Measurements from ENCODE around the gene SLC25A23. TPM values are rescaled to one million over a fixed set of nuclear protein-coding genes. Genes with fewer than 3 reads are reported as not detected.

Gene SLC25A23
- total and polyA plus RNA-seq, 2 of the 4 experiments (the other 2 are of a cell fraction): 7.0 to 7.6 TPM

- H3K4me1 ChIP-seq (ENCODE audit: control insufficient read depth, insufficient read depth, low read length): no peaks in the 10 kb centered on the region
- H3K4me2 ChIP-seq (ENCODE audit: low read depth, low read length): no peak within 1 kb of the TSS
- no peaks in the 10 kb centered on the region for H4K20me1 ChIP-seq (ENCODE audit: insufficient read depth, low read length)
- DNase-seq: no peak
- H2BK120ac ChIP-seq (ENCODE audit: low read depth, low read length): no peak within 1 kb of the TSS
- no peak within 1 kb of the TSS for H2BK15ac ChIP-seq (ENCODE audit: low read depth, low read length)
- no peaks in the 10 kb centered on the region for H3K79me1 ChIP-seq (ENCODE audit: low read depth in 1 of 2, low read length in 2 of 2)
- H3K4me3 ChIP-seq (ENCODE audit: insufficient read depth, low read depth, low read length): no peak within 1 kb of the TSS
- BruUV-seq (replicated peaks): no TSS peak
- dilution Hi-C loops (cut with HindIII; ENCODE audit: low sequenced_read_pairs, unreplicated experiment): no loop called here
- H4K91ac ChIP-seq (ENCODE audit: insufficient read depth, low read depth, low read length): no peak within 1 kb of the TSS
- H2AK9ac ChIP-seq (replicated peaks; ENCODE audit: low read depth, low read length, poor library complexity): no peak within 1 kb of the TSS
- no peak within 1 kb of the TSS for H3K27ac ChIP-seq (ENCODE audit: insufficient read depth, low read length)
- TF ChIP-seq CHD1 (IDR thresholded peaks at IDR 0.05; ENCODE audit: low read depth, low read length) (no peak), FOS (IDR thresholded peaks at IDR 0.05; ENCODE audit: low read depth, low read length) (no peak), POLR2A (IDR thresholded peaks at IDR 0.05; ENCODE audit: low read depth, low read length) (no peak), MAZ (IDR thresholded peaks at IDR 0.05; ENCODE audit: borderline replicate concordance, low read depth, low read length) (no peak), MAFK (IDR thresholded peaks at IDR 0.05; ENCODE audit: low read depth, low read length) (no peak), RCOR1 (IDR thresholded peaks at IDR 0.05; ENCODE audit: insufficient replicate concordance, low read length) (no peak), ELK1 (IDR thresholded peaks at IDR 0.05; ENCODE audit: borderline replicate concordance, low read depth, low read length) (no peak), RAD21 (IDR thresholded peaks at IDR 0.05; ENCODE audit: low read length) (no peak), SMC3 (IDR thresholded peaks at IDR 0.05; ENCODE audit: low read depth, low read length) (no peak), BHLHE40 (IDR thresholded peaks at IDR 0.05; ENCODE audit: low read depth, low read length) (no peak), RFX5 (IDR thresholded peaks at IDR 0.05; ENCODE audit: low read depth, low read length) (no peak), MXI1 (IDR thresholded peaks at IDR 0.05; ENCODE audit: borderline replicate concordance, low read depth, low read length) (no peak), CTCF (conservative IDR thresholded peaks at IDR 0.05; ENCODE audit: low read depth, low read length) (no peak), USF2 (IDR thresholded peaks at IDR 0.05; ENCODE audit: low read depth, low read length) (no peak), NFE2L2 (IDR thresholded peaks at IDR 0.05; ENCODE audit: low read depth, low read length) (no peak), CEBPB (IDR thresholded peaks at IDR 0.05; ENCODE audit: low read depth, low read length) (no peak)
- H3K9ac ChIP-seq (ENCODE audit: low read depth, low read length): no peak within 1 kb of the TSS
- no peaks in the 10 kb centered on the region for H3K9me3 ChIP-seq (ENCODE audit: control insufficient read depth, insufficient read depth, low read length)
- H3K56ac ChIP-seq (ENCODE audit: extremely low read depth, insufficient read depth, low read length): no peak within 1 kb of the TSS
- no peak within 1 kb of the TSS for H2AFZ ChIP-seq (replicated peaks; ENCODE audit: low read length, poor library complexity)
- peaks cover 8% of the 10 kb centered on the region; the same call in 1 of the 2 replicates for H3K27me3 ChIP-seq (ENCODE audit: control insufficient read depth, insufficient read depth, low read length)
- intact Hi-C loops (cut with micrococcal nuclease): no loop called here
- H3K4ac ChIP-seq (ENCODE audit: low read depth, low read length): no peak within 1 kb of the TSS
- no peak within 1 kb of the TSS for H4K5ac ChIP-seq (ENCODE audit: low read depth, low read length)
- H3K23ac ChIP-seq (ENCODE audit: low read depth, low read length): no peak within 1 kb of the TSS
- 100% methylated on average over 4 of the region's 10 CpGs; no CpG with 5 or more reads in 1 of the 2 experiments for WGBS, 2 experiments (ENCODE audit: extremely low coverage in 2 of 2, insufficient read length in 1 of 2)
- in situ Hi-C loops (cut with MboI; ENCODE audit: low sequenced_read_pairs): no loop called here
- no peak for ATAC-seq (ENCODE audit: low read depth)
- no peak within 1 kb of the TSS for H2BK20ac ChIP-seq (ENCODE audit: low read depth, low read length)
- no peaks in the 10 kb centered on the region for H3K9me1 ChIP-seq (ENCODE audit: insufficient read depth, low read length)
- H3K18ac ChIP-seq (ENCODE audit: low read depth, low read length): no peak within 1 kb of the TSS
- no peak within 1 kb of the TSS for H4K8ac ChIP-seq (ENCODE audit: low read depth in 2 of 2, low read length in 2 of 2)
- ChIA-PET CTCF (no interaction called here), POLR2A (ENCODE audit: unreplicated experiment) (no interaction called here)
- H2BK5ac ChIP-seq (ENCODE audit: low read depth, low read length, poor library complexity, severe bottlenecking): no peak within 1 kb of the TSS
- H3K14ac ChIP-seq (replicated peaks; ENCODE audit: low read depth, low read length): no peak within 1 kb of the TSS
- H3K36me3 ChIP-seq (ENCODE audit: control insufficient read depth, insufficient read depth, low read length): no peaks in the 10 kb centered on the region
- no peak within 1 kb of the TSS for H2AK5ac ChIP-seq (ENCODE audit: low read depth, low read length)
Measured at GRCh38 chr19:6433663-6434062, 25.9 kb downstream of the SLC25A23 start, which contains the start of gene SLC25A41. SLC25A41 (minus strand) TSS chr19:6433763; CDS start chr19:6433693, 70 bp downstream.
